Esophagus muscularis mucosa (tissue), 3 donors: ENCODE measurements around the gene SLX4IP.

Source experiments
- POLR2AphosphoS5 ChIP-seq, 2 donors: sonication (generic); formaldehyde crosslinking; IDR thresholded peaks; one replicate each; pipeline ENCODE4 v1.6.1; 2017; ENCODE audit warnings: antibody characterized with exemption in 2 of 2
- TF ChIP-seq, protein P1 (sequence below), 3 experiments: fragments of 200-600 bp in 2 of 3; fragments of 450-650 bp in 1 of 3; sonication (generic) in 2 of 3; IDR thresholded peaks; one replicate each; pipeline ENCODE4 v1.5.1; 2017 to 2019; ENCODE audit warnings: antibody characterized with exemption in 3 of 3, mild to moderate bottlenecking in 2 of 3, moderate library complexity in 1 of 3

DNA sequence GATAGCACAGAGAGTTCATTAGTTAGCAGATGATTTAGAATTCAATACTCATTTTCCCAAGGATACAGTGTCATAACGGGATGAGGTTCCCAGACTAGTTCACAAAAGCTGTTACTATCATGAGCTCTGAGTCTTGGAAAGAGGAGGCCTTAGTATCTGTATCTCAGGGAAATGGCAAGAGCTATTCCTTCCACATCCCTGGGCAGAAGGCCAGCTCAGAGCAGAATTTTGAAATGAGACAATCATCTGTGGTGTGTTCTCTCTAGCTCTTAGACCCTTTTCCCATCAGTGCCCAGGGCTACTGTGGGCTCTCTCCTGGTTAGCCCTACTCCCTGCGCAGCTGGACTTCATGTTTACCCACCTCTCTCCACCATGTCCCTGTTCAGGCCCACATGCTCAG is 174.2 kb downstream of the SLX4IP start:
- TF ChIP-seq, protein P1, sequence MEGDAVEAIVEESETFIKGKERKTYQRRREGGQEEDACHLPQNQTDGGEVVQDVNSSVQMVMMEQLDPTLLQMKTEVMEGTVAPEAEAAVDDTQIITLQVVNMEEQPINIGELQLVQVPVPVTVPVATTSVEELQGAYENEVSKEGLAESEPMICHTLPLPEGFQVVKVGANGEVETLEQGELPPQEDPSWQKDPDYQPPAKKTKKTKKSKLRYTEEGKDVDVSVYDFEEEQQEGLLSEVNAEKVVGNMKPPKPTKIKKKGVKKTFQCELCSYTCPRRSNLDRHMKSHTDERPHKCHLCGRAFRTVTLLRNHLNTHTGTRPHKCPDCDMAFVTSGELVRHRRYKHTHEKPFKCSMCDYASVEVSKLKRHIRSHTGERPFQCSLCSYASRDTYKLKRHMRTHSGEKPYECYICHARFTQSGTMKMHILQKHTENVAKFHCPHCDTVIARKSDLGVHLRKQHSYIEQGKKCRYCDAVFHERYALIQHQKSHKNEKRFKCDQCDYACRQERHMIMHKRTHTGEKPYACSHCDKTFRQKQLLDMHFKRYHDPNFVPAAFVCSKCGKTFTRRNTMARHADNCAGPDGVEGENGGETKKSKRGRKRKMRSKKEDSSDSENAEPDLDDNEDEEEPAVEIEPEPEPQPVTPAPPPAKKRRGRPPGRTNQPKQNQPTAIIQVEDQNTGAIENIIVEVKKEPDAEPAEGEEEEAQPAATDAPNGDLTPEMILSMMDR (IDR thresholded peaks at IDR 0.05): no peak
- peak in 1 of 2 donors; percentile 17 for TF ChIP-seq POLR2AphosphoS5 (IDR thresholded peaks at IDR 0.05)
